Gastrocnemius medialis (tissue), 4 donors: ENCODE measurements around the gene ZSWIM1.

Experiments used
- POLR2A ChIP-seq, 2 donors: fragments of 450-650 bp; IDR thresholded peaks; one replicate each; pipeline ENCODE4 v1.6.1; 2017; ENCODE audit warnings: antibody characterized with exemption in 2 of 2, mild to moderate bottlenecking in 2 of 2, moderate library complexity in 2 of 2
- TF ChIP-seq, protein P1 (sequence below), 5 experiments: fragments of 450-650 bp in 3 of 5; fragments of 200-600 bp in 2 of 5; sonication (generic) in 2 of 5; IDR thresholded peaks in 4 of 5; conservative IDR thresholded peaks in 1 of 5; 1 replicate in 4 of 5; 2 replicates in 1 of 5; pipeline ENCODE4 v1.5.1; 2016 to 2019; ENCODE audit warnings: antibody characterized with exemption in 5 of 5, mild to moderate bottlenecking in 3 of 5, moderate library complexity in 3 of 5

DNA sequence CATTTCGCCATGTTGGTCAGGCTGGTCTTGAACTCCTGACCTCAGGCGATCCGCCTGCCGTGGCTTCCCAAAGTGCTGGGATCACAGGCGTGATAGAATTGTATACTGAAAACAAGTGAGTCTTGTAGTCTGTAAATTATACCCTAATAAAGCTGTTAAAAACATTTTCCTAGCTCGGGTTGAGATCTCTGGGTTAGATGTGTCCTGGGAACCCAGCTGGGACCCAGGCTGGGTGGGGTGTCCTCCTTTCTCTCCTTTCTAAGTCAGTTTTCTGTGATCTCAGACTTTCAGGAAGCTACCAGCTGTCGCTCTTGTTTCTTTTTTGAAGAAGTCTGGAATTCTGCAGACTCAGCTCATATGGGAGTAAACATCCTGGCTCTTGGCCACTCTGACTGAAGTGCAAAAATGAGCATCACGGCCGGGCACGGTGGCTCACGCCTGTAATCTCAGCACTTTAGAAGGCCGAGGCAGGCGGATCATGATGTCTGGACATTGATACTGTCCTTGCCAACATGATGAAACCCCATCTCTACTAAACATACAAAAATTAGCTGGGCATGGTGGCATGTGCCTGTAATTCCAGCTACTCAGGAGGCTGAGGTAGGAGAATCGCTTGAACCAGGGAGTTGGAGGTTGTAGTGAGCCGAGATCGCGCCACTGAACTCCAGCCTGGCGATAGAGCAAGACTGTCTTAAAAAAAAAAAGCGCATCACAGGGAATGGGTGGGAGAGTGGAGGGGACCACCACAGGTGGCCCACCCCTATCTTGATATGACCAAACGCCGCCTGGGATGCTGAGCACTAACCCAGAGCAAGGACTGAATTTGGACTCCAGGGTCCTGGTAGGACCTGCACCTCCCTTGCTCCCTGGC, 43.6 kb downstream of the ZSWIM1 start:
- TF ChIP-seq POLR2A (IDR thresholded peaks at IDR 0.05) = no peak
- TF ChIP-seq, protein P1, sequence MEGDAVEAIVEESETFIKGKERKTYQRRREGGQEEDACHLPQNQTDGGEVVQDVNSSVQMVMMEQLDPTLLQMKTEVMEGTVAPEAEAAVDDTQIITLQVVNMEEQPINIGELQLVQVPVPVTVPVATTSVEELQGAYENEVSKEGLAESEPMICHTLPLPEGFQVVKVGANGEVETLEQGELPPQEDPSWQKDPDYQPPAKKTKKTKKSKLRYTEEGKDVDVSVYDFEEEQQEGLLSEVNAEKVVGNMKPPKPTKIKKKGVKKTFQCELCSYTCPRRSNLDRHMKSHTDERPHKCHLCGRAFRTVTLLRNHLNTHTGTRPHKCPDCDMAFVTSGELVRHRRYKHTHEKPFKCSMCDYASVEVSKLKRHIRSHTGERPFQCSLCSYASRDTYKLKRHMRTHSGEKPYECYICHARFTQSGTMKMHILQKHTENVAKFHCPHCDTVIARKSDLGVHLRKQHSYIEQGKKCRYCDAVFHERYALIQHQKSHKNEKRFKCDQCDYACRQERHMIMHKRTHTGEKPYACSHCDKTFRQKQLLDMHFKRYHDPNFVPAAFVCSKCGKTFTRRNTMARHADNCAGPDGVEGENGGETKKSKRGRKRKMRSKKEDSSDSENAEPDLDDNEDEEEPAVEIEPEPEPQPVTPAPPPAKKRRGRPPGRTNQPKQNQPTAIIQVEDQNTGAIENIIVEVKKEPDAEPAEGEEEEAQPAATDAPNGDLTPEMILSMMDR (IDR thresholded peaks at IDR 0.05 in 4 of 5, conservative IDR thresholded peaks at IDR 0.05 in 1 of 5) = no peak
